Effector memory CD8-positive, alpha-beta T cell (primary cell): Measurements from ENCODE around the gene COX4I1.
A peak's percentile ranks its signal among the peaks of the same experiment; 100 is the strongest.

Experiments
- ATAC-seq: fragments of 150-1000 bp; cut with Tn5 transposase; replicated peaks from 2 replicates; pipeline ENCODE4 v1.10.0; 2021; ENCODE audit warnings: mild to moderate bottlenecking, moderate library complexity
- DNase-seq, 3 experiments: peaks; one replicate each; pipeline ENCODE4 v3.0.0; 2021
- H3K27ac Mint-ChIP-seq, 2 donors: one replicate each; pipeline ENCODE4 v1.8.0; 2022; ENCODE audit warnings: mild to moderate bottlenecking in 2 of 2, mixed read lengths in 2 of 2, moderate library complexity in 2 of 2
- H3K27me3 Mint-ChIP-seq, 2 donors: one replicate each; pipeline ENCODE4 v1.8.0; 2022; ENCODE audit warnings: mixed read lengths in 2 of 2
- H3K36me3 Mint-ChIP-seq: one replicate; pipeline ENCODE4 v1.8.0; 2022; ENCODE audit warnings: mild to moderate bottlenecking, moderate library complexity, mixed read lengths; ENCODE audit not compliant: insufficient read depth
- H3K4me1 Mint-ChIP-seq, 2 donors: one replicate each; pipeline ENCODE4 v1.8.0; 2022; ENCODE audit warnings: low read depth in 2 of 2, mixed read lengths in 2 of 2
- H3K4me3 Mint-ChIP-seq, 2 donors: one replicate each; pipeline ENCODE4 v1.8.0; 2022; ENCODE audit warnings: mild to moderate bottlenecking in 2 of 2, mixed read lengths in 2 of 2, moderate library complexity in 2 of 2
- H3K9me3 Mint-ChIP-seq, 2 donors: one replicate each; pipeline ENCODE4 v1.8.0; 2022; ENCODE audit warnings: mixed read lengths in 2 of 2
- total RNA-seq, 9 experiments: gene quantifications; one replicate each; lab custom pipeline; 2026; lab: John Stamatoyannopoulos, UW

The COX4I1 gene
- 141 to 248 (median 231) reads per million in 9 experiments for total RNA-seq

GRCh38 chr16:85799497-85800320 lies at the start of gene COX4I1, which contains the start of gene EMC8:
COX4I1 (plus strand) TSS chr16:85799695; CDS start chr16:85801206, 1,511 bp downstream.
EMC8 (minus strand) TSS chr16:85799544; CDS start chr16:85799295, 249 bp downstream.
- H3K4me3 Mint-ChIP-seq, result peak within 1 kb of the TSS; percentile 87 to 88
- DNase-seq (peak; percentile 91 to 93 (median 91)), ATAC-seq (peak; percentile 84)
- peaks cover 55% of the 10 kb centered on the region for H3K36me3 Mint-ChIP-seq
- no peaks in the 10 kb centered on the region for H3K9me3 Mint-ChIP-seq
- peak within 1 kb of the TSS; percentile 96 to 97 for H3K27ac Mint-ChIP-seq
- peaks cover 29 to 42% of the 10 kb centered on the region in 2 donors for H3K4me1 Mint-ChIP-seq
- no peaks in the 10 kb centered on the region for H3K27me3 Mint-ChIP-seq

GRCh38 chr16:85749771-85750145 lies 49.7 kb upstream of the COX4I1 start:
- DNase-seq (no peak), ATAC-seq (no peak)
- peaks cover 37 to 46% of the 10 kb centered on the region in 2 donors for H3K27me3 Mint-ChIP-seq
- no peaks in the 10 kb centered on the region for H3K36me3 Mint-ChIP-seq
- H3K27ac Mint-ChIP-seq, result no peak overlapping the region
- H3K4me1 Mint-ChIP-seq, result peaks cover 7 to 10% of the 10 kb centered on the region in 2 donors
- H3K4me3 Mint-ChIP-seq, result peak overlapping the region; percentile 84 to 88
- no peaks in the 10 kb centered on the region for H3K9me3 Mint-ChIP-seq

GRCh38 chr16:85750146-85750826 lies 49.2 kb upstream of the COX4I1 start:
- Mint-ChIP-seq H3K4me3 (peak overlapping the region; percentile 84 to 88), H3K27ac (no peak overlapping the region), H3K4me1 (peaks cover 7 to 10% of the 10 kb centered on the region in 2 donors), H3K36me3 (no peaks in the 10 kb centered on the region), H3K9me3 (no peaks in the 10 kb centered on the region), H3K27me3 (peaks cover 37 to 48% of the 10 kb centered on the region in 2 donors)
- ATAC-seq (peak; percentile 41), DNase-seq (no peak)

- ATAC-seq (peak; percentile 79), DNase-seq (no peak)
- peak within 1 kb of the TSS; percentile 84 to 88 for H3K4me3 Mint-ChIP-seq
- H3K27me3 Mint-ChIP-seq, result peaks cover 37 to 51% of the 10 kb centered on the region in 2 donors
- no peaks in the 10 kb centered on the region for H3K9me3 Mint-ChIP-seq
- peaks cover 7 to 10% of the 10 kb centered on the region in 2 donors for H3K4me1 Mint-ChIP-seq
- H3K36me3 Mint-ChIP-seq, result no peaks in the 10 kb centered on the region
- H3K27ac Mint-ChIP-seq, result no peak within 1 kb of the TSS
Measured at GRCh38 chr16:85750827-85751697, 48.4 kb upstream of the COX4I1 start, which contains the start of gene C16orf74. C16orf74 (minus strand) TSS chr16:85751096; CDS start chr16:85735217, 15,879 bp downstream.

- H3K36me3 Mint-ChIP-seq, result no peaks in the 10 kb centered on the region
- no peak for ATAC-seq
- no peaks in the 10 kb centered on the region for H3K9me3 Mint-ChIP-seq
- H3K4me1 Mint-ChIP-seq, result peaks cover 7 to 10% of the 10 kb centered on the region in 2 donors
- H3K4me3 Mint-ChIP-seq, result peak overlapping the region; percentile 41 to 44
- no peak for DNase-seq
- H3K27me3 Mint-ChIP-seq, result peaks cover 37 to 58% of the 10 kb centered on the region in 2 donors
- H3K27ac Mint-ChIP-seq, result no peak overlapping the region
Measured at GRCh38 chr16:85751698-85752501, 47.6 kb upstream of the COX4I1 start.

- Mint-ChIP-seq H3K36me3 (no peaks in the 10 kb centered on the region), H3K27me3 (peaks cover 37 to 58% of the 10 kb centered on the region in 2 donors), H3K4me1 (peaks cover 3 to 10% of the 10 kb centered on the region in 2 donors), H3K9me3 (no peaks in the 10 kb centered on the region), H3K4me3 (no peak overlapping the region), H3K27ac (no peak overlapping the region)
- DNase-seq, result no peak
- no peak for ATAC-seq
Measured at GRCh38 chr16:85752511-85753420, 46.7 kb upstream of the COX4I1 start.

DNA sequence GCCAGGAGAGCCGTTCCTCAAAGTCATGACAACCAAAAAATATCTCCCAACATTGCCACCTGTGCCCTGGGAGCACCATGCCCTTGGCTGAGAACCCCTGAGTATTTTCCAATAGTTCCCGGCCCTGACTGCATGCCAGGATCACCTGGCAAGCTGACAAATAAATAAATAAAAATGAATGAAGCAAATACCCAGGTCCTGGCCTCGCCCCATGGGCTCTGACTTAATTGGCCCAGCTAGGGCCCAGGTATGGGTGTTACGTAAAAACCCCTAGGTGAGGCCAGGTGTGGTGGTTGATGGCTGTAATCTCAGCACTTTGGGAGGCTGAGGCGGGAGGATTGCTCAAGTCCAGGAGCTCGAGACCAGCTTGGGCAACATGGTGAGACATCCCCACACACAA lies 45.9 kb upstream of the COX4I1 start:
- Mint-ChIP-seq H3K27me3 (peaks cover 37 to 60% of the 10 kb centered on the region in 2 donors), H3K4me3 (no peak overlapping the region), H3K36me3 (no peaks in the 10 kb centered on the region), H3K27ac (peak overlapping the region in 1 of 2 donors; percentile 15), H3K9me3 (no peaks in the 10 kb centered on the region), H3K4me1 (peaks cover 3 to 10% of the 10 kb centered on the region in 2 donors)
- DNase-seq, result no peak
- ATAC-seq, result no peak

DNA sequence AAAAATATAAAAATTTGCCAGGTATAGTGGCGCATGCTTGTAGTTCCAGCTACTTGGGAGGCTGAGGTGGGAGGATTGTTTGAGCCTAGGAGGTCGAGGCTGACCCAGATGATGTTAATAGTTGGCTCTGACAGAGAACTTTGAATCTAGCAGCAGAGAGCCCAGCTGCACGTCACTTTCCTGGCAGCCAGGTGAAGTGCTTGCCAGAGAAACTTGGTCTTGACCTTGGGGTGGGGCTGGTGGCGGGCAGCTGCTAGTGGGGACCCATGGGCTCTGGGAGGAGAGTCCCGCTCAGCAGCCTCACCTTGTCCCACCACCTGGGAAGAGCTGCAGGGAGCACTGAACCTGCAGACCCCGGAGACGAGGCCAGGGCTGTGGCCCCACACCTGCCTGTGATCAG lies 45.5 kb upstream of the COX4I1 start:
- no peak for ATAC-seq
- H3K4me1 Mint-ChIP-seq, result peaks cover 7 to 13% of the 10 kb centered on the region in 2 donors
- H3K27ac Mint-ChIP-seq, result peak overlapping the region in 1 of 2 donors; percentile 15

GRCh38 chr16:85754413-85754812 lies 45.1 kb upstream of the COX4I1 start:
- DNase-seq (no peak), ATAC-seq (no peak)
- Mint-ChIP-seq H3K4me3 (no peak overlapping the region), H3K27me3 (peaks cover 45 to 69% of the 10 kb centered on the region in 2 donors), H3K4me1 (peaks cover 10 to 17% of the 10 kb centered on the region in 2 donors), H3K9me3 (no peaks in the 10 kb centered on the region), H3K36me3 (no peaks in the 10 kb centered on the region), H3K27ac (no peak overlapping the region)

More for the DNA sequence above, 45.5 kb upstream of the COX4I1 start:
- Mint-ChIP-seq H3K4me3 (no peak overlapping the region), H3K36me3 (no peaks in the 10 kb centered on the region), H3K9me3 (no peaks in the 10 kb centered on the region), H3K27me3 (peaks cover 41 to 65% of the 10 kb centered on the region in 2 donors)
- DNase-seq, result no peak

DNA sequence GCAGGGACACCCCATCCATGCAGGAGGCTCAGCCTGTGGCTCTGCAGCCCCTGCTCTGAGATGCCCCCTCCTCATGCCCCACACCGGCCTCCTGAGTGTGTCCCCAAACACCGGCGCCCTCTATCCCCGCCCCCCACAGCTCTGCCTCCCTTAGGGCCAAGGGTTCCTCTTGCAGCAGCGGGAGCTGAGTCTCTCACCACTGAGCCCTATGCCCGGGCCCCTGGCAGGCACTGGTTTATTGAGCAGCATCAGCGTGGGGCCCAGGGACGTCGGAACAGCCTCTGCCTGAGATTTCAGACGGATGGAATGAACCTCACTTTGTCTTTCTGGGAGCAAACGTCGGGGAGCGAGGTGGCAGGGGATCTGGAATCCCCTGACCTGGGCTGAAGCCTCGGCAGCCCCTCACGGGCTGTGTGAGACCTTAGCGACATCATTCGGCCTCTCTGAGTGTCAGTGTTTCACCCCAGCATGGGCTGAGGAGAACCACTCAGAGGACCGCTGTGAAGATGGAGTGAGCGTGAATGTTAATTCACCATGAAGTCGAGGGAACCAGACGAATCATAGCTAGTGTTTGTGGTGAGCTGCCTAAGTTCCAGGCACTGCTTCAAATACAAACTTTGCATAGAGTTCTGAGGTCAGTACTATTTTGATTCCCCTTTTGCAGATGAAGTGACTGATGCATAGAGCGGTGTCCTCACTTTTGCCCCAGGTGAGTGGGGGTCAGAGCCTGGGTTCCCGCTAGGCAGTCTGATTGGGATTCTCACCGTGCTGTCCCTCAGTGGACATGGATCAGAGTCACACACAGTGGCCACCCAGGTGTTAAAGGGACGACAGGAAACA lies 43.3 kb upstream of the COX4I1 start:
- DNase-seq (no peak), ATAC-seq (peak; percentile 55)
- Mint-ChIP-seq H3K9me3 (no peaks in the 10 kb centered on the region), H3K4me1 (peaks cover 7 to 12% of the 10 kb centered on the region in 2 donors), H3K36me3 (peaks cover 5% of the 10 kb centered on the region), H3K27ac (no peak overlapping the region), H3K27me3 (peaks cover 51 to 72% of the 10 kb centered on the region in 2 donors), H3K4me3 (no peak overlapping the region)

DNA sequence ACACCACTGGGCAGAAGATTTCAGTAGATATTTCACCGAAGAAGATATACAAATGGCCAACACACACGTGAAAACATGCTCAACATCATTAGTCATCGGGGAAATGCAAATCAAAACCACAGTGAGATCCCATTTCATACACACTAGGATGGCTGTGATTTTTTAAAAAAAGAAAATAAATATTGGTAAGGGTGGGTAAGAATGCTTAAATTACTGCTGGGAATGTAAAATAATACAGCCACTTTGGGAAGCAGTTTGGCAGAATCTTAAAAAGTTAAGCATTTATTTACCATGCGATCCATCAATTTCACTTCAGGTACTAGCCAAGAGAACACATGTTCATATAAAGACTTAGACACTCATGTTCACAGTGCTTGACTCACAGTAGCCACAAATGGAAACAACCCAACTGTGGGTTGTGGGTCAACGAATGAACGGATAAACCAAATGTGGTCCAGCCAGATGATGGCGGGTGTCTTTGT lies 42.1 kb upstream of the COX4I1 start:
- peaks cover 5% of the 10 kb centered on the region for H3K36me3 Mint-ChIP-seq
- no peaks in the 10 kb centered on the region for H3K9me3 Mint-ChIP-seq
- peaks cover 7% of the 10 kb centered on the region in 2 donors for H3K4me1 Mint-ChIP-seq
- H3K27me3 Mint-ChIP-seq, result peaks cover 42 to 62% of the 10 kb centered on the region in 2 donors
- ATAC-seq (no peak), DNase-seq (no peak)
- no peak overlapping the region for H3K27ac Mint-ChIP-seq
- no peak overlapping the region for H3K4me3 Mint-ChIP-seq
